ENCODE measurements around the gene OR1J1. TPM values are rescaled to one million over a fixed set of nuclear protein-coding genes. Genes with fewer than 3 reads are reported as not detected.

Gene OR1J1
- total RNA-seq, 1 experiment from 2014 or later, result not detected

DNA sequence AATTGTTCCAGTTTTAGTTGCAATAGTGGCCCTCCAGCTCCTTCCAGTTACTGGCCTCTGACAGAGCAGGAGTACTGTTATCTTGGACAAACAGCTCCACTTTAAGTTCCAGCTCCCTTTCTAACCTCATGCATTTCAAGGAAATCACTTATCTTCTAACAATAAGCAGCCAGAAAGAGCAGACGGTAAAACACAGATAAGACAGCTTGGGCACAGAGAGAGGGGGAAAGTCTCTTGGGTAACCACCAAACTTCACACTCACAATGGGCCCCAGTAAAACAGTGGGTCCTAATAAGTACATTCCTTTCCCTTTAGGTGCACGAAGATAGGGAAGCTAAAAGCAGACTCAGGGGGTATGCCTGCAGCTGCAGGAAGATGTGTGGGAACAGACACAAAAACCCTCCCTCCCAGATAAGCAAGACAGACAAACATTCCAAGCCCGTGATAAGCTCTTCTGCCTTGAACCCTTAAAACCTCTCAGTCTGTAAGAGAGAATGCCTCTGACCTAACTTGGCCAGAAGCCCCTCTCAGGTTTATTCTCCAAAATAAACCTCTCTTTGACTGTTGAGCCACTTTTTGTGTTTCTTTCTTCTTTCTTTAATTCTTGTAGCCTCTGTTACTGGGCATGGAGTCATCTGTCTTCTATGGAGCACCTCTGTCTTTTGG is 30.8 kb downstream of the OR1J1 start:
- DNase-seq (ENCODE audit: low read depth), result no peak

GRCh38 chr9:122445155-122445749 is 32.5 kb downstream of the OR1J1 start:
- DNase-seq (ENCODE audit: low read depth), result peak; percentile 7

- no peak for DNase-seq (ENCODE audit: low read depth)
These were observed 33.5 kb downstream of the OR1J1 start for GRCh38 chr9:122444041-122444733.

GRCh38 chr9:122442568-122442967 is 35.2 kb downstream of the OR1J1 start:
- no peak for DNase-seq (ENCODE audit: low read depth)

Other genes with a start within 250 kb of the OR1J1 start
- gene LHX6, start 249.0 kb downstream of the OR1J1 start, total RNA-seq (2014; rRNA removed; shearing (Covaris generic)), result 0.77 and 1.4 TPM in 2 replicates
- 12.7 and 12.8 TPM in 2 replicates for gene RBM18, start 213.1 kb downstream of the OR1J1 start, total RNA-seq (2014; rRNA removed; shearing (Covaris generic))
- gene MRRF, start 213.0 kb downstream of the OR1J1 start, total RNA-seq (2014; rRNA removed; shearing (Covaris generic)), result 65.7 and 91.5 TPM in 2 replicates
- 0.07 and 0.24 TPM in 2 replicates for gene PTGS1, start 106.9 kb downstream of the OR1J1 start, total RNA-seq (2014; rRNA removed; shearing (Covaris generic))
- gene OR1J2, start 32.9 kb upstream of the OR1J1 start, total RNA-seq (2014; rRNA removed; shearing (Covaris generic)), result 0.17 TPM in 1 of 2 replicates, not detected in the other
- not detected in 2 replicates for gene OR1J4, start 41.2 kb upstream of the OR1J1 start, total RNA-seq (2014; rRNA removed; shearing (Covaris generic))
- gene OR1N1, start 49.4 kb upstream of the OR1J1 start, total RNA-seq (2014; rRNA removed; shearing (Covaris generic)), result not detected in 2 replicates
- not detected in 2 replicates for gene OR1N2, start 75.2 kb upstream of the OR1J1 start, total RNA-seq (2014; rRNA removed; shearing (Covaris generic))
- not detected in 2 replicates for gene OR1L8, start 105.5 kb upstream of the OR1J1 start, total RNA-seq (2014; rRNA removed; shearing (Covaris generic))
- gene OR1Q1, start 136.8 kb upstream of the OR1J1 start, total RNA-seq (2014; rRNA removed; shearing (Covaris generic)), result not detected in 2 replicates
- gene OR1B1, start 179.7 kb upstream of the OR1J1 start, total RNA-seq (2014; rRNA removed; shearing (Covaris generic)), result not detected in 2 replicates
- gene OR1L1, start 183.8 kb upstream of the OR1J1 start, total RNA-seq (2014; rRNA removed; shearing (Covaris generic)), result not detected in 2 replicates
- not detected in 2 replicates for gene OR1L3, start 197.2 kb upstream of the OR1J1 start, total RNA-seq (2014; rRNA removed; shearing (Covaris generic))
- not detected in 2 replicates for gene OR1L4, start 246.1 kb upstream of the OR1J1 start, total RNA-seq (2014; rRNA removed; shearing (Covaris generic))

Measured in HT1080 (cell line).